Ovary (tissue), 3 donors: ENCODE data around the gene SPINK14.

ENCODE experiments used
- EP300 ChIP-seq: sonication (generic); formaldehyde crosslinking; IDR thresholded peaks from one replicate; pipeline ENCODE4 v1.6.1; 2017; ENCODE audit warnings: antibody characterized with exemption
- POLR2A ChIP-seq: fragments of 450-650 bp; IDR thresholded peaks from one replicate; pipeline ENCODE4 v1.6.1; 2017; ENCODE audit warnings: antibody characterized with exemption, mild to moderate bottlenecking, moderate library complexity
- TF ChIP-seq, protein P1 (sequence below), 3 donors: fragments of 450-650 bp in 2 of 3; fragments of 200-600 bp in 1 of 3; IDR thresholded peaks; one replicate each; pipeline versions ENCODE4 v1.5.1 to v1.8.0; 2016 to 2022; ENCODE audit warnings: antibody characterized with exemption in 3 of 3, mild to moderate bottlenecking in 1 of 3
- donor health status: DM: no; HTN: no; CAD: no.

DNA sequence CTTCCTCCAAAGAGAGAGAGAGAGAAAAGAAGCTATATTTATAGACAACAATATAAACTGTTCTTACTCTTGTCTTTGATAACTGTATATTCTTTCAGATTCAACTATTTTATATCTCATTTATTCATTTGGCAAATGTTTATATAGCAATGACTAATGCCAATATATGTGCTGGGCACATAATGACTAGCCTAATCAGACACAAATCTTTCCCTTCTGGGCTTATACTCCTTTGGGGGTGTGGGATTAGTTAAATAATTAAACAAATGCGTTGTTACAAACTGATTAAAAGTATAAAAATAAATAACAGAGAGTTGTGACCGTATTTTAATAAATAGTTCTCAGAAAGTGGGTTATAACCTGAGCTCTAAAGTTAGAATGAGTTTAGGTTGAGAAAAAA, 4.0 kb downstream of the SPINK14 start:
- TF ChIP-seq, protein P1, sequence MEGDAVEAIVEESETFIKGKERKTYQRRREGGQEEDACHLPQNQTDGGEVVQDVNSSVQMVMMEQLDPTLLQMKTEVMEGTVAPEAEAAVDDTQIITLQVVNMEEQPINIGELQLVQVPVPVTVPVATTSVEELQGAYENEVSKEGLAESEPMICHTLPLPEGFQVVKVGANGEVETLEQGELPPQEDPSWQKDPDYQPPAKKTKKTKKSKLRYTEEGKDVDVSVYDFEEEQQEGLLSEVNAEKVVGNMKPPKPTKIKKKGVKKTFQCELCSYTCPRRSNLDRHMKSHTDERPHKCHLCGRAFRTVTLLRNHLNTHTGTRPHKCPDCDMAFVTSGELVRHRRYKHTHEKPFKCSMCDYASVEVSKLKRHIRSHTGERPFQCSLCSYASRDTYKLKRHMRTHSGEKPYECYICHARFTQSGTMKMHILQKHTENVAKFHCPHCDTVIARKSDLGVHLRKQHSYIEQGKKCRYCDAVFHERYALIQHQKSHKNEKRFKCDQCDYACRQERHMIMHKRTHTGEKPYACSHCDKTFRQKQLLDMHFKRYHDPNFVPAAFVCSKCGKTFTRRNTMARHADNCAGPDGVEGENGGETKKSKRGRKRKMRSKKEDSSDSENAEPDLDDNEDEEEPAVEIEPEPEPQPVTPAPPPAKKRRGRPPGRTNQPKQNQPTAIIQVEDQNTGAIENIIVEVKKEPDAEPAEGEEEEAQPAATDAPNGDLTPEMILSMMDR (IDR thresholded peaks at IDR 0.05), result no peak
- TF ChIP-seq POLR2A, result no peak
- TF ChIP-seq EP300, result no peak
